GM10847 (cell line): ENCODE results near the gene YBX3.

ENCODE experiments used
- POLR2A ChIP-seq: IDR thresholded peaks from 2 replicates; pipeline ENCODE4 v1.6.1; 2011; ENCODE audit not compliant: insufficient read length; ENCODE audit errors: extremely low read depth

The YBX3 gene

GRCh38 chr12:10728091-10728490, 5.0 kb upstream of the YBX3 start:
- TF ChIP-seq POLR2A, result no peak

GRCh38 chr12:10726945-10727344, 3.8 kb upstream of the YBX3 start:
- TF ChIP-seq POLR2A, result no peak

GRCh38 chr12:10725003-10725402, 1.9 kb upstream of the YBX3 start:
- TF ChIP-seq POLR2A, result no peak

GRCh38 chr12:10722502-10722904, 620 bp downstream of the YBX3 start:
- no peak for TF ChIP-seq POLR2A

GRCh38 chr12:10721651-10722501, 1.2 kb downstream of the YBX3 start:
- no peak for TF ChIP-seq POLR2A

- no peak for TF ChIP-seq POLR2A
Measured at GRCh38 chr12:10720974-10721650, 2.0 kb downstream of the YBX3 start.

GRCh38 chr12:10719482-10719881, 3.6 kb downstream of the YBX3 start:
- TF ChIP-seq POLR2A, result no peak

GRCh38 chr12:10718279-10718821, 4.8 kb downstream of the YBX3 start:
- TF ChIP-seq POLR2A, result no peak

GRCh38 chr12:10717410-10717809, 5.7 kb downstream of the YBX3 start:
- TF ChIP-seq POLR2A, result no peak

GRCh38 chr12:10716704-10717315, 6.3 kb downstream of the YBX3 start:
- TF ChIP-seq POLR2A, result no peak

GRCh38 chr12:10716277-10716676, 6.8 kb downstream of the YBX3 start:
- TF ChIP-seq POLR2A, result no peak

- TF ChIP-seq POLR2A, result no peak
Measured at GRCh38 chr12:10715491-10715890, 7.6 kb downstream of the YBX3 start.

- no peak for TF ChIP-seq POLR2A
Measured at GRCh38 chr12:10709808-10710207, 13.3 kb downstream of the YBX3 start.

- no peak for TF ChIP-seq POLR2A
Measured at GRCh38 chr12:10708862-10709261, 14.3 kb downstream of the YBX3 start.

- TF ChIP-seq POLR2A, result no peak
Measured at GRCh38 chr12:10705655-10706054, 17.5 kb downstream of the YBX3 start.

- no peak for TF ChIP-seq POLR2A
Measured at GRCh38 chr12:10701843-10702242, 21.3 kb downstream of the YBX3 start.

GRCh38 chr12:10701131-10701681, 21.9 kb downstream of the YBX3 start:
- TF ChIP-seq POLR2A, result no peak
